Gastrocnemius medialis (tissue), 4 donors: ENCODE measurements around the gene CHRM5.

Experiments used
- POLR2A ChIP-seq, 2 donors: fragments of 450-650 bp; IDR thresholded peaks; one replicate each; pipeline ENCODE4 v1.6.1; 2017; ENCODE audit warnings: antibody characterized with exemption in 2 of 2, mild to moderate bottlenecking in 2 of 2, moderate library complexity in 2 of 2
- TF ChIP-seq, protein P1 (sequence below), 5 experiments: fragments of 450-650 bp in 3 of 5; fragments of 200-600 bp in 2 of 5; sonication (generic) in 2 of 5; IDR thresholded peaks in 4 of 5; conservative IDR thresholded peaks in 1 of 5; 1 replicate in 4 of 5; 2 replicates in 1 of 5; pipeline ENCODE4 v1.5.1; 2016 to 2019; ENCODE audit warnings: antibody characterized with exemption in 5 of 5, mild to moderate bottlenecking in 3 of 5, moderate library complexity in 3 of 5

DNA sequence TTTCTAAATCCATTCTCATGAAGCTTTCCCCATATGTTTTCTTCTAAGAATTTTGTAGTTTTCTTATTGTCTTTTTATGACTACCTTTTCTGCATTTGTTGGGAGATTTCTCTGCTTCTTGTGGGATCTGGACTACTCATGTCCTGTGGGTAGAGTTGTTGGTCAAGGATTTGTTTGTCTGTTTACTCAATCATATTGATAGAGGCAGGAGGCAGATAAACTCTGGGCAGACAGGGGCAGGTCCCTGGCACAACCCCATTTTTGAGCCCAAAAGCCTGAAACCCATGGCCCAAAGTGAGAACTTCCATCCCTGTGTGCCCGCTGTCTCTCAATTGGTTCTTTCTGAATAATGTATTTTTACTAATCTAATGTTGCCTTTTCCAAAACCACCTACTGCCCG, 145.9 kb downstream of the CHRM5 start:
- TF ChIP-seq, protein P1, sequence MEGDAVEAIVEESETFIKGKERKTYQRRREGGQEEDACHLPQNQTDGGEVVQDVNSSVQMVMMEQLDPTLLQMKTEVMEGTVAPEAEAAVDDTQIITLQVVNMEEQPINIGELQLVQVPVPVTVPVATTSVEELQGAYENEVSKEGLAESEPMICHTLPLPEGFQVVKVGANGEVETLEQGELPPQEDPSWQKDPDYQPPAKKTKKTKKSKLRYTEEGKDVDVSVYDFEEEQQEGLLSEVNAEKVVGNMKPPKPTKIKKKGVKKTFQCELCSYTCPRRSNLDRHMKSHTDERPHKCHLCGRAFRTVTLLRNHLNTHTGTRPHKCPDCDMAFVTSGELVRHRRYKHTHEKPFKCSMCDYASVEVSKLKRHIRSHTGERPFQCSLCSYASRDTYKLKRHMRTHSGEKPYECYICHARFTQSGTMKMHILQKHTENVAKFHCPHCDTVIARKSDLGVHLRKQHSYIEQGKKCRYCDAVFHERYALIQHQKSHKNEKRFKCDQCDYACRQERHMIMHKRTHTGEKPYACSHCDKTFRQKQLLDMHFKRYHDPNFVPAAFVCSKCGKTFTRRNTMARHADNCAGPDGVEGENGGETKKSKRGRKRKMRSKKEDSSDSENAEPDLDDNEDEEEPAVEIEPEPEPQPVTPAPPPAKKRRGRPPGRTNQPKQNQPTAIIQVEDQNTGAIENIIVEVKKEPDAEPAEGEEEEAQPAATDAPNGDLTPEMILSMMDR (IDR thresholded peaks at IDR 0.05 in 4 of 5, conservative IDR thresholded peaks at IDR 0.05 in 1 of 5) = no peak
- TF ChIP-seq POLR2A (IDR thresholded peaks at IDR 0.05) = no peak
